PC-9 (cell line): ENCODE data around the gene ELAPOR2. TPM values are rescaled to one million over a fixed set of nuclear protein-coding genes. Genes with fewer than 3 reads are reported as not detected.

Experiments
- Bru-seq: library from RNA; stranded (reverse); fragments of 400-500 nt; gene quantifications from one replicate; lab custom pipeline; 2021; lab: Mats Ljungman, UMichigan
- BruChase-seq, 2 experiments: library from RNA; stranded (reverse); fragments of 400-500 nt; gene quantifications; one replicate each; lab custom pipeline; 2021; lab: Mats Ljungman, UMichigan
- BruUV-seq: library from RNA; stranded (reverse); fragments of 400-500 nt; replicated peaks from 2 replicates; lab custom pipeline; 2021; lab: Mats Ljungman, UMichigan
- CTCF ChIA-PET: fragments of 300-600 bp; sonication (Branson Sonifier 250); formaldehyde crosslinking; loops from one replicate; lab custom pipeline; 2022; ENCODE audit warnings: antibody characterized with exemption; lab: Charles Lee
- POLR2A ChIA-PET: fragments of 300-600 bp; sonication (Branson Sonifier 250); formaldehyde crosslinking; loops from one replicate; lab custom pipeline; 2022; ENCODE audit warnings: antibody characterized with exemption; ENCODE audit not compliant: unreplicated experiment; lab: Charles Lee
- DNase-seq, 2 experiments: peaks; one replicate each; pipeline versions ENCODE4 v3.0.0 to v3.0.0-alpha.2; 2015 to 2022; ENCODE audit warnings: mixed read lengths in 1 of 2
- H2AFZ ChIP-seq: fragments of 200-600 bp; sonication (generic); 2 replicates; pipeline ENCODE4 v1.8.1; 2017; ENCODE audit warnings: antibody characterized with exemption
- H3F3A ChIP-seq: fragments of 200-600 bp; sonication (generic); 2 replicates; pipeline ENCODE4 v1.8.1; 2017; ENCODE audit warnings: antibody characterized with exemption, mild to moderate bottlenecking, low read depth; ENCODE audit not compliant: insufficient read depth
- H3K27ac ChIP-seq: fragments of 200-600 bp; sonication (generic); 2 replicates; pipeline ENCODE4 v1.6.1; 2016; ENCODE audit warnings: mixed run types
- H3K27me3 ChIP-seq: fragments of 200-600 bp; sonication (generic); 2 replicates; pipeline ENCODE4 v1.6.1; 2016; ENCODE audit warnings: low read depth, mixed run types; ENCODE audit not compliant: insufficient read depth
- H3K36me3 ChIP-seq: fragments of 200-600 bp; sonication (generic); 2 replicates; pipeline ENCODE4 v1.6.1; 2016; ENCODE audit warnings: low read depth, mixed run types
- H3K4me1 ChIP-seq: fragments of 200-600 bp; sonication (generic); replicated peaks from 2 replicates; pipeline ENCODE4 v1.6.1; 2016; ENCODE audit warnings: mixed run types; ENCODE audit not compliant: insufficient read depth
- H3K4me2 ChIP-seq: fragments of 200-600 bp; sonication (generic); 2 replicates; pipeline ENCODE4 v1.6.1; 2017; ENCODE audit warnings: mixed run types
- H3K4me3 ChIP-seq: fragments of 200-600 bp; sonication (generic); 2 replicates; pipeline ENCODE4 v1.6.1; 2016; ENCODE audit warnings: mixed run types
- H3K79me2 ChIP-seq: fragments of 200-600 bp; sonication (generic); 2 replicates; pipeline ENCODE4 v1.6.1; 2017; ENCODE audit warnings: low read depth, mixed run types
- H3K9me2 ChIP-seq: fragments of 200-600 bp; sonication (generic); 2 replicates; pipeline ENCODE4 v1.8.1; 2017; ENCODE audit warnings: mild to moderate bottlenecking; ENCODE audit not compliant: insufficient read depth
- H3K9me3 ChIP-seq: fragments of 200-600 bp; sonication (generic); 2 replicates; pipeline ENCODE4 v1.8.1; 2016; ENCODE audit warnings: low read depth; ENCODE audit not compliant: insufficient read depth
- H4K20me1 ChIP-seq: fragments of 200-600 bp; sonication (generic); 2 replicates; pipeline ENCODE4 v1.8.1; 2017; ENCODE audit not compliant: insufficient read depth
- EZH2 ChIP-seq: fragments of 200-600 bp; sonication (generic); IDR thresholded peaks from 2 replicates; pipeline ENCODE4 v1.8.0; 2017; ENCODE audit warnings: antibody characterized with exemption, low read depth
- intact Hi-C: fragments of 100-400 bp; cut with micrococcal nuclease; formaldehyde crosslinking; loops from one replicate; pipeline ENCODE4 v1.10.0; 2022; ENCODE audit not compliant: unreplicated experiment
- long read RNA-seq: library from polyadenylated mRNA; stranded (forward); transcript quantifications from one replicate; pipeline ENCODE4 v2.0.0, GENCODE V29; 2022
- total RNA-seq: library from RNA; stranded (reverse); gene quantifications from 2 replicates; pipeline ENCODE4 v1.2.3, GENCODE V29; 2021
- TF ChIP-seq, protein P1 (sequence below): fragments of 200-600 bp; sonication (generic); conservative IDR thresholded peaks from 2 replicates; pipeline ENCODE4 v1.6.1; 2017; ENCODE audit warnings: mixed run types, antibody characterized with exemption, mild to moderate bottlenecking, moderate library complexity

Gene ELAPOR2, protein sequence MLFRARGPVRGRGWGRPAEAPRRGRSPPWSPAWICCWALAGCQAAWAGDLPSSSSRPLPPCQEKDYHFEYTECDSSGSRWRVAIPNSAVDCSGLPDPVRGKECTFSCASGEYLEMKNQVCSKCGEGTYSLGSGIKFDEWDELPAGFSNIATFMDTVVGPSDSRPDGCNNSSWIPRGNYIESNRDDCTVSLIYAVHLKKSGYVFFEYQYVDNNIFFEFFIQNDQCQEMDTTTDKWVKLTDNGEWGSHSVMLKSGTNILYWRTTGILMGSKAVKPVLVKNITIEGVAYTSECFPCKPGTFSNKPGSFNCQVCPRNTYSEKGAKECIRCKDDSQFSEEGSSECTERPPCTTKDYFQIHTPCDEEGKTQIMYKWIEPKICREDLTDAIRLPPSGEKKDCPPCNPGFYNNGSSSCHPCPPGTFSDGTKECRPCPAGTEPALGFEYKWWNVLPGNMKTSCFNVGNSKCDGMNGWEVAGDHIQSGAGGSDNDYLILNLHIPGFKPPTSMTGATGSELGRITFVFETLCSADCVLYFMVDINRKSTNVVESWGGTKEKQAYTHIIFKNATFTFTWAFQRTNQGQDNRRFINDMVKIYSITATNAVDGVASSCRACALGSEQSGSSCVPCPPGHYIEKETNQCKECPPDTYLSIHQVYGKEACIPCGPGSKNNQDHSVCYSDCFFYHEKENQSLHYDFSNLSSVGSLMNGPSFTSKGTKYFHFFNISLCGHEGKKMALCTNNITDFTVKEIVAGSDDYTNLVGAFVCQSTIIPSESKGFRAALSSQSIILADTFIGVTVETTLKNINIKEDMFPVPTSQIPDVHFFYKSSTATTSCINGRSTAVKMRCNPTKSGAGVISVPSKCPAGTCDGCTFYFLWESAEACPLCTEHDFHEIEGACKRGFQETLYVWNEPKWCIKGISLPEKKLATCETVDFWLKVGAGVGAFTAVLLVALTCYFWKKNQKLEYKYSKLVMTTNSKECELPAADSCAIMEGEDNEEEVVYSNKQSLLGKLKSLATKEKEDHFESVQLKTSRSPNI
- total RNA-seq (10.1 and 11.0 TPM in 2 replicates), Bru-seq, nascent RNA (percentile 58 among the genes with signal in this experiment), BruChase-seq, experiment 1, labeled RNA remaining after a 2-hour chase (percentile 45 among the genes with signal in this experiment), BruChase-seq, experiment 2, labeled RNA remaining after a 6-hour chase (percentile 42 among the genes with signal in this experiment)
- long read RNA-seq, partial matches to known transcripts, result 5 of 13 reads
- long read RNA-seq, other reads (novel, unspliced or antisense), result 8 of 13 reads

DNA sequence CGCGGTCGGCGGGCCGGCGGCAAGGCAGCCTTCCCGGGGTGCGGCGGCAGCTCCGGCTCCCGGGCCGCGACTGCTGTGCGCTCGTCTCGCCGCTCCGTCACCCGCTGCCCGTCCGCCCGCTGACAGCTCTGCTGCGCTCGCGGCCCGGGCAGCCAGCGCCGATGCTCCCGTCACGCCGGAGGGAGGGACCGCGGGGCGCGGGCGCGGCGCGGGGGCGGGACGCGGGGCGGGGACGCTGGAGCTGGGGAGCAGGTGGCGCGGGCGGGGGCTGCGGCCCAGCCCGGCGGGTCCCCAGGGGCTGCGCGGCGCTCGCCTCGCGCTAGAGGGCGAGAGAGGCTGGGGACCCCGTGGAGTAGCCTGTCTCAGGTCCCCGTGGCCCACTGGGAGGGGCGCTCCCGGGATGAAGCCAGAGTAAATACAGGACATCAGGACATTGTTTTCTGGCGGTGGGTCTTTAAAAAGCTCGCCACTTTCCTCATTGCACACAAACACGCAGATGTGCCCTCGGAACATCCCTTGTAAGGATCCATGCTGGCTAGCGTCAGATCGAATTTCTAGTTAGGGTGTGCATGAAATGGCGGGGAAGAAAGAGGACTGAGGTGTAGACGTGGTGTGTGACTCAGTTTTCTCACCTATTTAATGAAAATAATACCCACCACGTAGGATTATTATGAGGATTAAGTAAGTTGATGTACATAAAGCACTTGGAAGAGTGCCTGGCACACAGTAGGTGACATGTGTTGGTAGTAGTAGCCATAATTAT lies at the start of gene ELAPOR2:
TSS of gene ELAPOR2 (minus strand) at position 130 of the 763 bp plus-strand sequence. CDS start 141 bp downstream, outside the sequence.
- BruUV-seq, result no TSS peak
- no peaks in the 10 kb centered on the region for H4K20me1 ChIP-seq
- no peaks in the 10 kb centered on the region for H3K79me2 ChIP-seq
- peak within 1 kb of the TSS; percentile 69; the same call in 1 of the 2 replicates for H3K4me3 ChIP-seq
- H2AFZ ChIP-seq, result peak within 1 kb of the TSS; percentile 91
- no peaks in the 10 kb centered on the region for H3K36me3 ChIP-seq
- intact Hi-C loops, result loop anchor here (5.0 to 10.0 kb wide), 2 partner anchors 93 to 125 kb away; partner anchors contain the start of gene DMTF1
- TF ChIP-seq, protein P1, sequence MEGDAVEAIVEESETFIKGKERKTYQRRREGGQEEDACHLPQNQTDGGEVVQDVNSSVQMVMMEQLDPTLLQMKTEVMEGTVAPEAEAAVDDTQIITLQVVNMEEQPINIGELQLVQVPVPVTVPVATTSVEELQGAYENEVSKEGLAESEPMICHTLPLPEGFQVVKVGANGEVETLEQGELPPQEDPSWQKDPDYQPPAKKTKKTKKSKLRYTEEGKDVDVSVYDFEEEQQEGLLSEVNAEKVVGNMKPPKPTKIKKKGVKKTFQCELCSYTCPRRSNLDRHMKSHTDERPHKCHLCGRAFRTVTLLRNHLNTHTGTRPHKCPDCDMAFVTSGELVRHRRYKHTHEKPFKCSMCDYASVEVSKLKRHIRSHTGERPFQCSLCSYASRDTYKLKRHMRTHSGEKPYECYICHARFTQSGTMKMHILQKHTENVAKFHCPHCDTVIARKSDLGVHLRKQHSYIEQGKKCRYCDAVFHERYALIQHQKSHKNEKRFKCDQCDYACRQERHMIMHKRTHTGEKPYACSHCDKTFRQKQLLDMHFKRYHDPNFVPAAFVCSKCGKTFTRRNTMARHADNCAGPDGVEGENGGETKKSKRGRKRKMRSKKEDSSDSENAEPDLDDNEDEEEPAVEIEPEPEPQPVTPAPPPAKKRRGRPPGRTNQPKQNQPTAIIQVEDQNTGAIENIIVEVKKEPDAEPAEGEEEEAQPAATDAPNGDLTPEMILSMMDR, result peak; percentile 43
- no peak for TF ChIP-seq EZH2
- H3K9me3 ChIP-seq, result no peaks in the 10 kb centered on the region
- DNase-seq, result peak in 1 of 2 experiments; percentile 84
- H3K4me2 ChIP-seq, result peak within 1 kb of the TSS; percentile 99
- H3F3A ChIP-seq, result peaks cover 7% of the 10 kb centered on the region
- ChIA-PET POLR2A (interaction anchor here (0.7 kb wide), 1 partner anchor 87 kb away, joined by 8 read pairs; no protein-coding TSS in a partner anchor), CTCF (interaction anchor here (0.7 to 1.4 kb wide), 2 partner anchors 89 to 158 kb away, joined by 3 to 7 read pairs; no protein-coding TSS in a partner anchor)
- H3K27me3 ChIP-seq, result no peaks in the 10 kb centered on the region
- peaks cover 5% of the 10 kb centered on the region; the same call in 1 of the 2 replicates for H3K4me1 ChIP-seq
- H3K27ac ChIP-seq, result no peak within 1 kb of the TSS
- H3K9me2 ChIP-seq, result no peaks in the 10 kb centered on the region

GRCh38 chr7:87107949-87108776 lies 48.7 kb upstream of the ELAPOR2 start:
- Histone ChIP-seq H2AFZ (no peak overlapping the region), H4K20me1 (no peaks in the 10 kb centered on the region), H3K4me2 (no peak overlapping the region), H3K9me3 (peaks cover 4% of the 10 kb centered on the region; the same call in 1 of the 2 replicates), H3K4me1 (no peaks in the 10 kb centered on the region), H3F3A (no peaks in the 10 kb centered on the region), H3K36me3 (no peaks in the 10 kb centered on the region), H3K9me2 (no peaks in the 10 kb centered on the region), H3K27ac (no peak overlapping the region), H3K4me3 (no peak overlapping the region), H3K79me2 (no peaks in the 10 kb centered on the region), H3K27me3 (no peaks in the 10 kb centered on the region)
- no peak for DNase-seq
- ChIA-PET POLR2A (no interaction called here), CTCF (no interaction called here)
- TF ChIP-seq, protein P1, result no peak
- no peak for TF ChIP-seq EZH2
- BruUV-seq, result no TSS peak
- intact Hi-C loops, result no loop called here
